HEK293 (cell line): Measurements from ENCODE around the gene ALG8.
A peak's percentile ranks its signal among the peaks of the same experiment; 100 is the strongest.

Experiments used
- CTCF ChIA-PET: fragments of 350-600 bp; formaldehyde crosslinking; extraction: SDS; loops from one replicate; lab custom pipeline; 2021; ENCODE audit warnings: antibody characterized with exemption; lab: Yijun Ruan, JAX
- POLR2A ChIA-PET: fragments of 300-600 bp; formaldehyde crosslinking; extraction: SDS; loops from one replicate; lab custom pipeline; 2020; ENCODE audit warnings: antibody characterized with exemption, inconsistent platforms; lab: Yijun Ruan, JAX
- H3K27ac ChIP-seq: fragments of 200-500 bp; sonication (Bioruptor generic); 2 replicates; pipeline ENCODE4 v1.5.1; 2014; ENCODE audit warnings: low read depth, low read length, control low read depth, inconsistent platforms; ENCODE audit errors: extremely low read depth
- H3K36me3 ChIP-seq, 2 experiments: fragments of 200-500 bp in 1 of 2; sonication (Bioruptor generic) in 1 of 2; 1 replicate in 1 of 2; 2 replicates in 1 of 2; pipeline ENCODE4 v1.5.1; 2014 to 2017; ENCODE audit warnings: inconsistent platforms in 2 of 2, low read length in 2 of 2; ENCODE audit not compliant: control insufficient read depth in 2 of 2, insufficient read depth in 1 of 2
- H3K4me1 ChIP-seq: fragments of 200-500 bp; sonication (Bioruptor generic); 2 replicates; pipeline ENCODE4 v1.5.1; 2014; ENCODE audit warnings: mild to moderate bottlenecking, low read length, inconsistent platforms; ENCODE audit not compliant: control insufficient read depth, insufficient read depth
- H3K4me3 ChIP-seq: 2 replicates; pipeline ENCODE4 v1.5.1; 2011; ENCODE audit warnings: low read depth, mild to moderate bottlenecking, control low read depth, low read length, moderate library complexity
- H3K9me3 ChIP-seq: fragments of 200-500 bp; sonication (Bioruptor generic); 2 replicates; pipeline ENCODE4 v1.5.1; 2014; ENCODE audit warnings: low read depth, low read length, inconsistent platforms; ENCODE audit not compliant: control insufficient read depth, insufficient read depth
- ATF2 ChIP-seq: fragments of 450-650 bp; formaldehyde crosslinking; IDR thresholded peaks from 2 replicates; pipeline ENCODE4 v1.5.1; 2016; ENCODE audit warnings: missing biosample characterization, missing genetic modification characterization, low read depth
- FEZF1 ChIP-seq: fragments of 450-650 bp; formaldehyde crosslinking; IDR thresholded peaks from 2 replicates; pipeline ENCODE4 v1.5.1; 2016; ENCODE audit warnings: missing biosample characterization, missing genetic modification characterization
- HOXA7 ChIP-seq: sonication (generic); formaldehyde crosslinking; IDR thresholded peaks from 2 replicates; pipeline ENCODE4 v1.8.1; 2022; ENCODE audit warnings: missing genetic modification reagents, borderline replicate concordance
- KLF10 ChIP-seq: fragments of 450-650 bp; IDR thresholded peaks from 2 replicates; pipeline ENCODE4 v1.5.1; 2018; ENCODE audit warnings: missing biosample characterization, mild to moderate bottlenecking, missing genetic modification characterization
- MYNN ChIP-seq: fragments of 450-650 bp; formaldehyde crosslinking; IDR thresholded peaks from 2 replicates; pipeline ENCODE4 v1.5.1; 2016; ENCODE audit warnings: missing biosample characterization, missing genetic modification characterization, borderline replicate concordance
- SALL2 ChIP-seq: fragments of 450-650 bp; formaldehyde crosslinking; IDR thresholded peaks from 2 replicates; pipeline ENCODE4 v1.5.0; 2017; ENCODE audit warnings: missing biosample characterization, mild to moderate bottlenecking, missing genetic modification characterization, borderline replicate concordance
- SETDB1 ChIP-seq: IDR thresholded peaks from one replicate; pipeline ENCODE4 v1.6.1; 2017; ENCODE audit warnings: mild to moderate bottlenecking, low read length, moderate library complexity, mixed read lengths; ENCODE audit not compliant: insufficient read length
- ZBTB44 ChIP-seq: fragments of 450-650 bp; IDR thresholded peaks from 2 replicates; pipeline ENCODE4 v1.5.1; 2018; ENCODE audit warnings: missing biosample characterization, mild to moderate bottlenecking, missing genetic modification characterization
- ZFHX2 ChIP-seq: fragments of 450-650 bp; formaldehyde crosslinking; conservative IDR thresholded peaks from 2 replicates; pipeline ENCODE4 v1.5.1; 2016; ENCODE audit warnings: missing biosample characterization, missing genetic modification characterization
- ZFP37 ChIP-seq: fragments of 450-650 bp; formaldehyde crosslinking; IDR thresholded peaks from 2 replicates; pipeline ENCODE4 v1.5.1; 2016; ENCODE audit warnings: missing biosample characterization, missing genetic modification characterization
- ZNF10 ChIP-seq: fragments of 450-650 bp; formaldehyde crosslinking; IDR thresholded peaks from 2 replicates; pipeline ENCODE4 v1.5.1; 2017; ENCODE audit warnings: missing biosample characterization, missing genetic modification characterization
- ZNF112 ChIP-seq: fragments of 450-650 bp; formaldehyde crosslinking; IDR thresholded peaks from 2 replicates; pipeline ENCODE4 v1.5.0; 2017; ENCODE audit warnings: missing biosample characterization, missing genetic modification characterization
- ZNF133 ChIP-seq: fragments of 450-650 bp; formaldehyde crosslinking; IDR thresholded peaks from 2 replicates; pipeline ENCODE4 v1.5.1; 2016; ENCODE audit warnings: missing biosample characterization, missing genetic modification characterization
- ZNF138 ChIP-seq: fragments of 450-650 bp; formaldehyde crosslinking; IDR thresholded peaks from 2 replicates; pipeline ENCODE4 v1.5.1; 2016; ENCODE audit warnings: missing biosample characterization, missing genetic modification characterization, borderline replicate concordance
- ZNF146 ChIP-seq: fragments of 450-650 bp; formaldehyde crosslinking; IDR thresholded peaks from 2 replicates; pipeline ENCODE4 v1.5.1; 2016; ENCODE audit warnings: missing biosample characterization, missing genetic modification characterization
- ZNF155 ChIP-seq: fragments of 450-650 bp; formaldehyde crosslinking; IDR thresholded peaks from 2 replicates; pipeline ENCODE4 v1.5.1; 2016; ENCODE audit warnings: missing biosample characterization, missing genetic modification characterization
- ZNF169 ChIP-seq: fragments of 450-650 bp; formaldehyde crosslinking; IDR thresholded peaks from 2 replicates; pipeline ENCODE4 v1.5.1; 2016; ENCODE audit warnings: missing biosample characterization, missing genetic modification characterization
- ZNF175 ChIP-seq: fragments of 450-650 bp; formaldehyde crosslinking; IDR thresholded peaks from 2 replicates; pipeline ENCODE4 v1.5.1; 2016; ENCODE audit warnings: missing biosample characterization, missing genetic modification characterization
- ZNF18 ChIP-seq: fragments of 450-650 bp; formaldehyde crosslinking; IDR thresholded peaks from 2 replicates; pipeline ENCODE4 v1.5.1; 2016; ENCODE audit warnings: missing biosample characterization, missing genetic modification characterization
- ZNF214 ChIP-seq: fragments of 450-650 bp; formaldehyde crosslinking; IDR thresholded peaks from 2 replicates; pipeline ENCODE4 v1.5.1; 2017; ENCODE audit warnings: missing biosample characterization, mild to moderate bottlenecking, missing genetic modification characterization, borderline replicate concordance
- ZNF24 ChIP-seq: fragments of 450-650 bp; formaldehyde crosslinking; IDR thresholded peaks from 2 replicates; pipeline ENCODE4 v1.5.1; 2016; ENCODE audit warnings: missing biosample characterization, missing genetic modification characterization
- ZNF350 ChIP-seq: fragments of 450-650 bp; formaldehyde crosslinking; IDR thresholded peaks from 2 replicates; pipeline ENCODE4 v1.5.0; 2017; ENCODE audit warnings: missing biosample characterization, mild to moderate bottlenecking, missing genetic modification characterization
- ZNF37A ChIP-seq: fragments of 450-650 bp; IDR thresholded peaks from 2 replicates; pipeline ENCODE4 v1.5.1; 2018; ENCODE audit warnings: missing biosample characterization, missing genetic modification characterization
- ZNF488 ChIP-seq: fragments of 450-650 bp; formaldehyde crosslinking; IDR thresholded peaks from 2 replicates; pipeline ENCODE4 v1.5.1; 2016; ENCODE audit warnings: missing biosample characterization, missing genetic modification characterization
- ZNF501 ChIP-seq: fragments of 450-650 bp; formaldehyde crosslinking; IDR thresholded peaks from 2 replicates; pipeline ENCODE4 v1.5.1; 2016; ENCODE audit warnings: missing biosample characterization, missing genetic modification characterization
- ZNF549 ChIP-seq: fragments of 450-650 bp; IDR thresholded peaks from 2 replicates; pipeline ENCODE4 v1.5.1; 2018; ENCODE audit warnings: missing biosample characterization, missing genetic modification characterization, mild to moderate bottlenecking, inconsistent platforms, moderate library complexity
- ZNF580 ChIP-seq: fragments of 450-650 bp; formaldehyde crosslinking; IDR thresholded peaks from 2 replicates; pipeline ENCODE4 v1.5.1; 2016; ENCODE audit warnings: missing biosample characterization, missing genetic modification characterization
- ZNF610 ChIP-seq: fragments of 450-650 bp; formaldehyde crosslinking; IDR thresholded peaks from 2 replicates; pipeline ENCODE4 v1.5.1; 2016; ENCODE audit warnings: missing biosample characterization, missing genetic modification characterization, borderline replicate concordance
- ZNF623 ChIP-seq: fragments of 450-650 bp; formaldehyde crosslinking; IDR thresholded peaks from 2 replicates; pipeline ENCODE4 v1.5.1; 2016; ENCODE audit warnings: missing biosample characterization, missing genetic modification characterization
- ZNF624 ChIP-seq: fragments of 450-650 bp; formaldehyde crosslinking; IDR thresholded peaks from 2 replicates; pipeline ENCODE4 v1.5.1; 2017; ENCODE audit warnings: missing biosample characterization, missing genetic modification characterization
- ZNF626 ChIP-seq: fragments of 450-650 bp; sonication (Bioruptor Pico); formaldehyde crosslinking; IDR thresholded peaks from 2 replicates; pipeline ENCODE4 v1.5.1; 2018; ENCODE audit warnings: missing biosample characterization, missing genetic modification characterization, inconsistent platforms
- ZNF629 ChIP-seq: fragments of 450-650 bp; formaldehyde crosslinking; IDR thresholded peaks from 2 replicates; pipeline ENCODE4 v1.5.1; 2017; ENCODE audit warnings: missing biosample characterization, missing genetic modification characterization
- ZNF664 ChIP-seq: fragments of 450-650 bp; formaldehyde crosslinking; IDR thresholded peaks from 2 replicates; pipeline ENCODE4 v1.5.1; 2016; ENCODE audit warnings: missing biosample characterization, missing genetic modification characterization
- ZNF677 ChIP-seq: fragments of 450-650 bp; IDR thresholded peaks from 2 replicates; pipeline ENCODE4 v1.5.0; 2018; ENCODE audit warnings: missing biosample characterization, mild to moderate bottlenecking, missing genetic modification characterization, moderate library complexity
- ZNF777 ChIP-seq: fragments of 450-650 bp; formaldehyde crosslinking; IDR thresholded peaks from 2 replicates; pipeline ENCODE4 v1.5.1; 2017; ENCODE audit warnings: missing biosample characterization, missing genetic modification characterization, borderline replicate concordance
- ZNF830 ChIP-seq: fragments of 450-650 bp; IDR thresholded peaks from 2 replicates; pipeline ENCODE4 v1.5.0; 2018; ENCODE audit warnings: missing biosample characterization, missing genetic modification characterization, low read depth, mild to moderate bottlenecking, moderate library complexity

ALG8 gene

GRCh38 chr11:78069465-78069864 lies 70.0 kb downstream of the ALG8 start (continued):
- no peak for TF ChIP-seq MYNN (tag by site-specific recombination)
- no peak for TF ChIP-seq ZNF626 (tag by site-specific recombination)
- TF ChIP-seq ZBTB44 (tag by site-specific recombination) = peak; percentile 59
- TF ChIP-seq ZNF350 (tag by site-specific recombination) = peak; percentile 71; the same call in 1 of the 2 replicates
- no peak for TF ChIP-seq ZNF549 (tag by site-specific recombination)
- TF ChIP-seq ZNF112 (tag by site-specific recombination) = 0 out of 2 replicates have a peak, but pooled peaks have one; percentile 32
- TF ChIP-seq ZNF664 (tag by site-specific recombination) = no peak
- TF ChIP-seq ZNF214 (tag by site-specific recombination) = no peak
- no peak for TF ChIP-seq ZNF138 (tag by site-specific recombination)
- TF ChIP-seq ZNF155 (tag by site-specific recombination) = no peak
- TF ChIP-seq ZNF677 = no peak
- TF ChIP-seq ZNF624 (tag by site-specific recombination) = no peak
- 0 out of 2 replicates have a peak, but pooled peaks have one; percentile 38 for TF ChIP-seq KLF10
- no peak for TF ChIP-seq HOXA7 (CRISPR knock-in tag)
- TF ChIP-seq ZNF37A = 0 out of 2 replicates have a peak, but pooled peaks have one; percentile 43
- no peak for TF ChIP-seq ZNF146 (tag by site-specific recombination)
- no peak for TF ChIP-seq ZNF610 (tag by site-specific recombination)
- no peak for TF ChIP-seq ZNF629
- TF ChIP-seq ZNF488 (tag by site-specific recombination) = no peak
- no peak for TF ChIP-seq ZFHX2 (tag by site-specific recombination)
- no peak for TF ChIP-seq ZNF175 (tag by site-specific recombination)
- no peak for TF ChIP-seq ZNF169
- TF ChIP-seq ZNF10 = no peak
- no peak for TF ChIP-seq FEZF1 (tag by site-specific recombination)
- TF ChIP-seq ZNF133 (tag by site-specific recombination) = no peak
- TF ChIP-seq ZNF18 = no peak

GRCh38 chr11:78067704-78068103 lies 71.7 kb downstream of the ALG8 start:
- H3K4me1 ChIP-seq = no peaks in the 10 kb centered on the region
- H3K4me3 ChIP-seq = no peak overlapping the region
- H3K9me3 ChIP-seq = no peaks in the 10 kb centered on the region
- POLR2A ChIA-PET = no interaction called here
- no peak overlapping the region for H3K27ac ChIP-seq
- CTCF ChIA-PET = interaction anchor here (1.7 kb wide), 1 partner anchor 496 kb away, joined by 6 read pairs; no protein-coding TSS in a partner anchor
- H3K36me3 ChIP-seq = peaks cover 8 to 46% of the 10 kb centered on the region in 2 experiments
- TF ChIP-seq ZFP37 (tag by site-specific recombination) (no peak), FEZF1 (tag by site-specific recombination) (no peak), ZNF777 (no peak), ZNF501 (tag by site-specific recombination) (no peak), ZNF830 (tag by site-specific recombination) (no peak), SALL2 (tag by site-specific recombination) (no peak), ATF2 (tag by site-specific recombination) (no peak), ZNF24 (tag by site-specific recombination) (no peak), ZNF10 (no peak), ZNF623 (tag by site-specific recombination) (no peak), SETDB1 (no peak), ZNF580 (no peak)
